Stromal cell of bone marrow (primary cell): ENCODE data around the gene PTPRD.

Source experiments
- DNase-seq: peaks from one replicate; pipeline ENCODE4 v3.0.0-alpha.2; 2012; ENCODE audit warnings: low read depth

PTPRD gene

GRCh38 chr9:8576741-8577140, 2036.1 kb downstream of the PTPRD start:
- DNase-seq, result no peak

- DNase-seq, result no peak
Measured at GRCh38 chr9:8574846-8575245, 2038.0 kb downstream of the PTPRD start.

DNA sequence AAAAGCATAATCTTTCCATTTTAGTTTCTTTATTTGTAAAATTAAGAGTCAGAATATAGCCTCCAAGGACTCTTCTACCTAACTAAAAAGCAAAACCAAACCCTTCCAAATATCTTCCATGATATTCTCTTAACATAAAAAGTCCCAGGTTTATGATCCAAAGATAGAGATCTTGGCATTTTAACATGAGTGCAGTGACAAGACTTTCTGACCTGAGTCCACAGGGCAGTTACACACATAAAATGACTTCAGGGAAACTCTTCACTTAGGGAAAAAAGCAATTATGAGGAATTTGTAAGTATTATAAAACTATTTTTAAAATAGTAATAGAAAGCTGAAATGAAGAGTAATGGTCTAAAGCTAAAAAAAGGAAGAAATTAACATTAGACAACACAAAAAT, 2040.6 kb downstream of the PTPRD start:
- DNase-seq, result no peak

GRCh38 chr9:8571643-8572042, 2041.2 kb downstream of the PTPRD start:
- no peak for DNase-seq

GRCh38 chr9:8570776-8571175, 2042.0 kb downstream of the PTPRD start:
- no peak for DNase-seq

DNA sequence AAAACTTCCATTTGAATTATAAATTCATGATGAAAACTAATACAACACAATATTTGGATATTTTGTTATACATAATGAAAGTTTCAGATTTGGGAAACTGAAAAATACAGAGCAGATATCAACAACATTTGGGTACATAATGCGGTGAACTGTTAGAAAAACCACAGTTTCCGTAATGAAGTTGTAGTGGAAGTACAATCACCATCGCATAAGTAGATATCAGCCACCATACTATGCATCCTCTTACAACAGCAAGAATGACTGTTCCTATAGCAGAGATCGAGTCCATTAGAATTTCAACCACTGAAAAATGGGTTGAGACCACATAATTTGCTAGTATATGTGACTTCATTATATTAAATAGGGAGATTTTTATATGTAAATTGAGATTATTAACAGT, 2043.0 kb downstream of the PTPRD start:
- no peak for DNase-seq

GRCh38 chr9:8567963-8568579, 2044.7 kb downstream of the PTPRD start:
- no peak for DNase-seq

DNA sequence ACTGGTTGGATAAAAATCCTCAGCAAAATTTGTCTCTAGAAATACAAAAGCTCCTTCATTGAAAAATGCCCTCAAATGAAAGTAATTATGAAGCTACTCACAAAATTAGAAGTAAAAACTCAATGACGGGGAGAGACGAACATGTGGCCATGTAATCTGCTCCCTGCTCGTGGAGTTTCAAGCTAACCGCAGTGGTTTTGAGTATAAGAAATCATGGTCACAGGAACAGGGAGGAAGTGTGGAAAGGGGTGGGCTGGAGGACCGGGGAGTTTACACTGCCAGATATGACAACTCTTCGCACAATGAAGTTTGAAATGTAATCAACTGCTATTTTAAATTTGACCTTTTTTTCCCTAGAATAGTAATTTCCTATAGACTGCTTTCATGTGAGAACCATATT, 2047.8 kb downstream of the PTPRD start:
- DNase-seq, result no peak

- DNase-seq, result no peak
Measured at GRCh38 chr9:8560560-8561525, 2052.0 kb downstream of the PTPRD start.

DNA sequence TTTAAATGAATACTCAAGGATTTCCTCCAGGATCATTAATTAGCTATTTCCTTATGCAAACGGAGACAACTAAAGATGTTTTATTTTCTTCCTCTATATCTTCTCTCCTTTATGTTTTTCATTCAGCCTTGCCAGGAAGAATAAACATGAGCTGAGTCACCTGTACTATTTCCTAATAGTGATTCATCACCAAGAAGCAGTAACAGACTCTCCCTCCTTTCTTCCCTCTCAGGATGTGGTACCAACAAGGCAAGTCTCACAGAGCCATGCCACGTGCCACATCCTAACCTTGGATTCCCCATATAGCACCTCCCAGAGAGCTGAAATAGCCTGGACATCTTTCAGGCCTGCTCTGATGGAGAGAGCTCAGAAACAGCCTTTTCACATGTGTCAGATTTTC, 2054.6 kb downstream of the PTPRD start:
- DNase-seq, result peak; percentile 3

DNA sequence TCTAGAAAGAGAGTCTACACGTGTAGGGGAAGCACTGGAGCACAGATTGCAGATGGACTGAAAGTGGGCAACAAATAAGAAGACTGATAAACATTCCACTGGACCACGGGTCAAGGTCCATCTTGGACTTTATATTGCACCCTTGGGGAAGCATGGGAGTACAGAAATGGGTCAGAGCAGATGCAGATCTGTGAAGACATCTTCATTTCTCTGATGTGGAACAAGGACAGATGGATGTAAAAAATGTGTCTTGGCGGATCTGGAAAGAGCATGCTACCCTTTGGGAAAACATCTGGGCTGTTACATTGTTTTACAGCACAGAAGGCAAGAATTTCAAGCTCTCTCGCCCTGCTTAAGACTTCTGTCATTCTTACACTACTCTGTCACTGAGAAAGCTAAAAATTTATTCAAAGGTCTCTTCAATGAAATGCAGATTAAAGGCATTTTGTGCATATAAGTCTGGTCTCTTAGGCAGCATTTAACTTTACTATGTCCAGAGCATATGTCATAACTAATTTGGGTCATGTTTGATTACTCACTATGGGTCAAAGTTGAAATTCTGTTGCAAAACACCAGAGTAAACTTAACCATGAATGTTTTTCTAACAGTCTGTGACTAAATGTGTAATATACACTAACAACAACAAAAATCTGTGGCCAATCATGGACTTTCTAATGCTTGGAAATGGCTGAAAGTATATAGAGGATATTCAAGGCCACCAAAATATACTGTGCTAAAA, 2056.9 kb downstream of the PTPRD start:
- DNase-seq, result peak; percentile 13

- DNase-seq, result no peak
Measured at GRCh38 chr9:8553444-8553843, 2059.4 kb downstream of the PTPRD start.

DNA sequence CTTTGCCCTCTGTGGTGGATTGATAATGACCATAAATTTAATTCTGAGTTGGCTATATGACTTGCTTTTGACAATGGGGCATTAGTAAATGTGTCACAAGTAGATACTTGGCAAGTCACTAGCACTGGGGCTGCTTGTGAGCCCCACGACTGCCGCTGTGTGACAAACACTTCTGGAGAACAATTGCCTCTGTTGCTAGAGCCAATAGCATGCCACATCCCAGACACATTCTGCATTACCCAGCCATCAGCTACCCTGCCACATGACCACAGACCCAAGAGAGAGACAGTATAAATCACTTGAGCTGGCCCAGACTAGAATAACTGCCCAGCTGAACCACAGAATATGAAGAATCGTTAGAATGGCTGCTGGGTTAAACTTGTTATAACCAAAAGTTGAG, 2060.1 kb downstream of the PTPRD start:
- no peak for DNase-seq

- no peak for DNase-seq
Measured at GRCh38 chr9:8549214-8549613, 2063.6 kb downstream of the PTPRD start.

DNA sequence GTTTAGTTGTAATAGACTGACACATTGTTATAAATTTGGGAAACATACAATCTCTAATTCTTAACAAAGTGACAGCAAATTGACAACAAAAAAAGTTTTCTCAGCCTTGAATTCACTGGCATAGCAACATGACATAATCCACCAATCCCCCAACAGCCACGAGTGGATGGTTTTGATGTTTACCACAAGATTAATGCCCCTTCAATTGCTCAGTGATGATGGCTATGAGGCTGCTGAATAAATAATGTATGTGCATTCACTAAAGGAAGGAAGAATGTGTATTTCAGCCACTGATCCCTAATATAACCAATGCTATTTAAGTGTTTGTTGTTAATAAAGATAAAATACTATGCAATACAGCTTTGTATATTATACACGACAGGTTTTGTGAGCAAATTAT, 2069.6 kb downstream of the PTPRD start:
- DNase-seq, result no peak

DNA sequence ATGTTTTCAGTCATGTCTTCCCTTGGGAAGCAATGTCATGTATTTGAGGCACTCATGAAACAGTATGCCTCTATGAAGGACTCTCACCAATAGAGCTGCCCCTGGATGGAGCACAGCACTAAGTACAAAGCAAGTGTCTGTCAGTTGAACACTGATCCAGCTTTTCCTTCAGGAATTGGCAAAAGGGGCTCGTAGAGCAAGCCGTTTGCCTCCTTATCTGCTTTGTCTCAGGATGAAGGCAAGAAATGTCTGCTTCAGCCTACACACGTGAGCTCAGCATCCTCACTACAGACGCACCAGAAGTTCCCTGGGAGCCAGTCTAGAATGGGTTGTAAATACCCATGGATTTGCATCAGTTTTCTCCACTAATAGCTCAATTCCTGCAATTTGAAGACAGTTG, 2070.3 kb downstream of the PTPRD start:
- DNase-seq, result no peak

- no peak for DNase-seq
Measured at GRCh38 chr9:8539681-8540197, 2073.1 kb downstream of the PTPRD start.

DNA sequence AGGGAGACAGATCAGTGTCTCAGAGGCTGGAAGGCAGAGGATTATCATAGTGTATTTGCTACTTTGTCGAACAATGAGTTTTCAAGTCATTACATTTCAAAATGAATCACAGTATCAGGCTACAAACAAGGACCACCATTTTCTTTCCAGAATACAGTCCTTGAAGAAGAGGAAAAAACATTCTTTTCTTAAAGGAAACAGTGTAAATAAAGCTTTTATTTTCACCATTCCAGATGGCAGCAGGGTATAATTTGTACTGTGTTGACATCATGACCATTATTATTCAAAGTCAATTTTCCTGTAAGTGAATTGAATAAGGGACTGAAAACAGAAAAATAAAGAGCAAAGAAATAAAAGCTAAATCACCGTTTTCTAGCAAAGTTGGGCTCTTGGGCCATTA, 2076.0 kb downstream of the PTPRD start:
- DNase-seq, result no peak

DNA sequence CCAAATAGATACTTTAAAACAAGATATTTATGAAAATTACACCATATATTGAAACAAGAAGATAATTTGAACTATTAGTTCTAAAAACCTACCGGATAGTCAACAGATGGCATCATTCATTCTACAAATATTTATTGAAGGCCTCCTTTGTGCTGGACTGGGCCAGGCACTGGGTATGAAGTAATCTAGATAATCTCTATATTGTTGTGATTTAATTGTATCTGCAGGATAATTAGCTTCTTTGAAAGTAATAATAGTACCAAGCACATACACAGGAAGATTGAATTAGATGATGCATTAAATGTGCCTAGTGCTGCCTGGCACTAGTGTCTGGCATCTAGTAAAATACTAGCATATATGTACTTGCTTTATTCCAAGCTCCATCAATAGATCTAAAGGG, 2078.0 kb downstream of the PTPRD start:
- DNase-seq, result no peak

- no peak for DNase-seq
Measured at GRCh38 chr9:8533681-8534080, 2079.1 kb downstream of the PTPRD start.

- no peak for DNase-seq
Measured at GRCh38 chr9:8531826-8532415, 2080.9 kb downstream of the PTPRD start.

DNA sequence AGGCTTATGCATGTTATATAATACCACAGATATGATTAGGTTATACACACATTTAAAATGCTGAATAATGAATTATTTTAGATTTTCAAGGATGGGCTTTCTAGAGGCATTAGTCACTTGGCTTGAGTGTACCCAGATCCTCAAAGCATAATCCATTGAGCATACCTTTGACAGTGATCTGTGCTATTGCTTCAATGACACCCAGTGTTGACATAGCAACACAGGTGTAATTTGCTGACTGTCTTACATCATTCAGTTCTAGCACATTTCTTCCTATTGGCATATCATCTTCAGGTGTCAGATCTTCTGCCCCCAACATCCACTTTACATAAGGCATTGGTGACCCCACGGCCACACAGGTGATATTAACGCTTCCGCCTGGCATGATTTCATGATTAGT, 2091.7 kb downstream of the PTPRD start:
- DNase-seq, result no peak
